ENCODE measurements around the gene OR9Q1. TPM values are rescaled to one million over a fixed set of nuclear protein-coding genes. Genes with fewer than 3 reads are reported as not detected.

The OR9Q1 gene
- total and polyA plus RNA-seq, 7 donors: not detected

DNA sequence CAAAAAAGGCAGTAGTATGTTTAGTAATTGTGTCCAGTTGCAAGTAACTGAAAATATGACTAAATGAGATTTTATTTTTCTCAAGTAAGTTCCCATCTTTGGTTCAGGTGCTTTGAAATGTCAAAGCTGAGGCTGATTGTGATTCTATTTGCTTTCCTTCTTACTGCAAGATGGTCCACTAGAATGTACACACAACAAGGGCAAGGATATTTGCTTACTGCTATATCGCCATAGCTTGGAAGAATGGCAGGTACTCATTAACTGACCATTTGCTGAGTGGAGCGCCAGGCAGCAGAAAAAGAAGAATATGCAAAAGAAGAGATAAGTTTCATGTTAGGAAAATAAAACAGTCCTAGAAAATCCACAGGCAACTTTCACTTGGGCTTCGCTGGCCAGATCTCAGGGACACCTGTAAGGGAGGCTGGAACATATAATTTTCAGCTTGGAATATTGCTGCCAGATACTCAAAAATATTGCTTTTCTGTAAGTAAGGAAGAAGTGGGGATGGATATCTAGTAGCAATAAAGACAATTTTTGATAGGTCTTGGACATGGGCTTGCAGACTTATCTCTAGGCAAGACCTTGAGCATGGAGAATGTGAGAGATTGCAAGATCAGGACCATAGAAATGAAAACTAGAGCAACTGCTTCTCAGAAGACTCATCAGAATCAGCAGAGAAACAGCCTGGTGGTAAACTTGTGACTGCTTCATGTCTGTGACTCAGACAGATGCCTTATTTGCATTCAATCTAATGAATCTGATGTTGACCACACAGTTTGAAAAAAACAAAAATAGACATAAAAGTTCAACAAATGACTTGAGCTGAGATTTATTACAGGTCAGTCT is 44.8 kb upstream of the OR9Q1 start:
- no peak overlapping the region for H3K4me3 ChIP-seq
- H3K27me3 ChIP-seq: no peaks in the 10 kb centered on the region
- no peak overlapping the region for H3K27ac ChIP-seq
- TF ChIP-seq POLR2AphosphoS5 (IDR thresholded peaks at IDR 0.05) (no peak), POLR2A (IDR thresholded peaks at IDR 0.05) (no peak), EP300 (IDR thresholded peaks at IDR 0.05) (no peak), CTCF (IDR thresholded peaks at IDR 0.05) (no peak)
- 80 to 87% methylated on average over 3 of the region's 3 CpGs for whole genome bisulfite sequencing, 2 donors
- intact Hi-C loops (cut with DNase I): no loop called here
- H3K4me1 ChIP-seq: no peaks in the 10 kb centered on the region
- no peaks in the 10 kb centered on the region for H3K36me3 ChIP-seq
- no peak for DNase-seq
- no peaks in the 10 kb centered on the region for H3K9me3 ChIP-seq

DNA sequence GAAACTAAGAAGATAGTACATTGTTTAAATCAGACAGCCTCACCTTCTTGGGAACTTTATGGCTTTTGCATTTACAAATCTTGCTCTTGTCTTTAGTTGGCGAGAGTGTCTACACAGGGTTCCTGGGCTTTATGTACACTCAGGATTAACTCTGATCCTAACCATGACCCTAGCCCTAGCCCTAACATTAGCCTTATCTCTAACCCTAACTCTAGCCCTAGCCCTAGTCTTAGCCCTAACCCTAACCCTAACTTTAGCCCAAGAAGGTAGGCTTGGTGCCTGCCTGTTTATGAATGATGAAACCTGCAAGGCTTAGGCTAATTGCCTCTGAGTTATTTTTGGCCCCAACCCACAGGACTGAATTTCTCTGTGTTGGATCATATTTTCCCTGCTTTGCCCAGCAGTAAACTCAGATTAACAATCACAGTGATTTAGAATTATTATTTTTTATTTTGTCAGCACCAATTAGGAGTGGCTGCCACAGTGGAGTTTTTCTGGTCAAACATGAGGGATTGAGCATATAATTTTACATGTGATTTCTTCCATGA is 44.1 kb upstream of the OR9Q1 start:
- no peaks in the 10 kb centered on the region for H3K27me3 ChIP-seq
- H3K4me3 ChIP-seq: no peak overlapping the region
- WGBS, 2 donors: 86 to 89% methylated on average over 1 of the region's 1 CpG
- no peak for DNase-seq
- intact Hi-C loops (cut with DNase I): no loop called here
- H3K9me3 ChIP-seq: no peaks in the 10 kb centered on the region
- H3K4me1 ChIP-seq: no peaks in the 10 kb centered on the region
- no peaks in the 10 kb centered on the region for H3K36me3 ChIP-seq
- no peak for TF ChIP-seq EP300 (IDR thresholded peaks at IDR 0.05)
- no peak for TF ChIP-seq CTCF (IDR thresholded peaks at IDR 0.05)
- no peak for TF ChIP-seq POLR2A (IDR thresholded peaks at IDR 0.05)
- TF ChIP-seq POLR2AphosphoS5 (IDR thresholded peaks at IDR 0.05): no peak
- no peak overlapping the region for H3K27ac ChIP-seq

GRCh38 chr11:57980201-57980600 is 43.5 kb upstream of the OR9Q1 start:
- H3K36me3 ChIP-seq: no peaks in the 10 kb centered on the region
- no peak overlapping the region for H3K27ac ChIP-seq
- WGBS, 2 donors: 96 to 97% methylated on average over 2 of the region's 2 CpGs
- no peaks in the 10 kb centered on the region for H3K27me3 ChIP-seq
- H3K4me3 ChIP-seq: no peak overlapping the region
- intact Hi-C loops (cut with DNase I): no loop called here
- no peaks in the 10 kb centered on the region for H3K9me3 ChIP-seq
- no peak for DNase-seq
- no peaks in the 10 kb centered on the region for H3K4me1 ChIP-seq
- TF ChIP-seq CTCF (IDR thresholded peaks at IDR 0.05): no peak
- no peak for TF ChIP-seq POLR2A (IDR thresholded peaks at IDR 0.05)
- no peak for TF ChIP-seq POLR2AphosphoS5 (IDR thresholded peaks at IDR 0.05)
- TF ChIP-seq EP300 (IDR thresholded peaks at IDR 0.05): no peak

- TF ChIP-seq CTCF (IDR thresholded peaks at IDR 0.05) (no peak), POLR2AphosphoS5 (IDR thresholded peaks at IDR 0.05) (no peak), POLR2A (IDR thresholded peaks at IDR 0.05) (no peak), EP300 (IDR thresholded peaks at IDR 0.05) (no peak)
- H3K4me3 ChIP-seq: no peak overlapping the region
- intact Hi-C loops (cut with DNase I): no loop called here
- no peaks in the 10 kb centered on the region for H3K4me1 ChIP-seq
- DNase-seq: no peak
- H3K9me3 ChIP-seq: no peaks in the 10 kb centered on the region
- 84 to 87% methylated on average over 3 of the region's 3 CpGs for WGBS, 2 donors
- H3K27ac ChIP-seq: no peak overlapping the region
- H3K36me3 ChIP-seq: no peaks in the 10 kb centered on the region
- H3K27me3 ChIP-seq: no peaks in the 10 kb centered on the region
These were observed 42.1 kb upstream of the OR9Q1 start for GRCh38 chr11:57981536-57981935.
